Measurements from ENCODE around the gene ZSCAN1.

Gene ZSCAN1

GRCh38 chr19:58042495-58043340 lies 8.9 kb downstream of the ZSCAN1 start:
- DNase-seq, result no peak

DNA sequence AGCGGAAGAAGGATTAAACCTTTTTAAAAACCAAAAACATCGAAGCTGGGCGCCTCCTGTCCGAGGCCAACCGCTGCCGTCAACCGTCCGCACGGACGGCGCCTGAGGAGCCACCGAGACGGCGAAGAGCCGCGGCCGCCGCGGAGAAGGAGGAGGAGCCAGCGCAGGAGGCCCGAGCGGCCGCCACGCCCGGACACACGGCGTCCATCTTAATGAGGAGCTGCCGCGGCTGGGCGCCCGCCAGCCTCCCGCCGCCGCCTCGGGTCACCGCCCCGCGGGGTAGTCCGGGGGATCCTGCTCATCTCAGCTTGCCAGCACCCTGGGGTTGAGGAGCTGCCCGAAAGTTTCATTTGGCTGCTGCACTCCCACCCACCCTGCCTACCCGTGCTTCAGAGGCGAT lies 10.6 kb downstream of the ZSCAN1 start:
- DNase-seq, result no peak

GRCh38 chr19:58044886-58045285 lies 11.1 kb downstream of the ZSCAN1 start:
- no peak for DNase-seq

- DNase-seq, result no peak
Measured at GRCh38 chr19:58045411-58046050, 11.7 kb downstream of the ZSCAN1 start.

- no peak for DNase-seq
Measured at GRCh38 chr19:58046856-58047255, 13.0 kb downstream of the ZSCAN1 start.

GRCh38 chr19:58047672-58048071 lies 13.8 kb downstream of the ZSCAN1 start:
- DNase-seq, result no peak

GRCh38 chr19:58052256-58052655 lies 18.4 kb downstream of the ZSCAN1 start:
- DNase-seq, result no peak

DNA sequence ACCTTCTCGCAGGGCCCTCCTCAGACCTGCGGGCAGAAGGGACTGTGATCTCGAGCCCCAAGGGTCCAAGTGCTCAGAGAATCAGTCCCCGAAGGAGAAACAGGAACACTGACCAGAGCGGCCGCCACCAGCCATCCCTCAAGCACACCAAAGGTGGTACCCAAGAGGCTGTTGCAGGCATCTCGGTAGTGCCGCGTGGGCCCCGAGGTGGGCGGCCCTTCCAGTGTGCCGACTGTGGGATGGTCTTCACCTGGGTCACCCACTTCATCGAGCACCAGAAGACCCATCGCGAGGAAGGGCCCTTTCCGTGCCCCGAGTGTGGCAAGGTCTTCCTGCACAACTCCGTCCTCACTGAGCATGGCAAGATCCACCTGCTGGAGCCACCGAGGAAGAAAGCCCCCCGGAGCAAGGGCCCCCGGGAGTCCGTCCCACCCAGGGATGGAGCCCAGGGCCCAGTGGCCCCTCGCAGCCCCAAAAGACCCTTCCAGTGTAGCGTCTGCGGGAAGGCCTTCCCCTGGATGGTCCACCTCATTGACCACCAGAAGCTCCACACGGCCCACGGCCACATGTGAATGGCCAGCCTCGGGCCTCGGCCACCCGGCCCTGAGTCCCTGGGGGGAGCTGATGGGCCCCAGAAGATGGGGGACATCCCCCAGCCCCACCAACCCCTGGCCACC lies 19.8 kb downstream of the ZSCAN1 start:
- DNase-seq, result no peak

DNA sequence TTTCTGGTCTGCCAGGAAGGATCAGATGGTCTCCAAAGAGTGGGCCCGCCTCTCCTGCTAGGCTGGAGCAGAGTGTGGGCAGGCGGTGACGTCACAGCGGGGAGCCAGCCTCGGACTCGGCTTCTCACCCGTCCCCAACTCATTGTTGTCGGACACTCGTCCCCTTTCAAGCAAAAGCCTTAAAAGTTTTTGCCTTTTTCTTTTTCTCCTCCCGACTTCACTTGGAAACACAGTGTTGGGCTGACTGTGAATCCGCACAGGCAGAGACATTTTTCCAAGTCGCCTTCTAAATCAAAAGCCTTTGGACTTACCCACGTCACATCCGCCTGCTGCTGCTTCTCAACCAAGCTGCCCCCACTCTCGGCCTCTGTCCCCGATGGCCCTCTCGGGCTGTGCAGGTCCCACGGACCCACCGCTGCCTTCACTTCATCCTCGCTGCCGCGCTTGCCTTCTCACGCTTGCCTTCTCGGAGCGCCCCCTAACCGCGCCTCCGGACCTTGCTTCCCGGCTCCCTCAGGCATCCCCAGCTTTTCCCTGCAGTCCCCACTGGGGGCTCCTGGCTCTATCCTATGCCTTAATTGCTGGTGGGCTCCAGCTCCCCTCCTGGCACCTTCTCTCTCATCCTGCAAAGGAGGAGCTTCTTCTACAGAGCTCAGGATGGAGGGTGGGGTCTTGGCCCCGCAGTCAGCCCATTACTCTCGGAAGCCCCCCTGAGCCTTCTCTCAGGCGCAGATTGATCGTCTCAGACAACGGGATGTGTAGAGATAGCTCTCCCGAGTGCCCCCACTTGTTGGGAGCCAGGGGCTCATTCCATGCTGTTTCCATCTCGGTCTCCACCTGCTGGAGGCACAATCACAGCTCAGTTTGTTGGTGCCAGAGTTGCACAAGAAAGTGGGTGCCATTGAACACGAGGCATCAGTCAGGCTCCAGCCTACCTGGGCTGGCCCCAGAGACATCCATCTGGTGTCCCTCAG lies 21.4 kb downstream of the ZSCAN1 start:
- DNase-seq, result no peak

DNA sequence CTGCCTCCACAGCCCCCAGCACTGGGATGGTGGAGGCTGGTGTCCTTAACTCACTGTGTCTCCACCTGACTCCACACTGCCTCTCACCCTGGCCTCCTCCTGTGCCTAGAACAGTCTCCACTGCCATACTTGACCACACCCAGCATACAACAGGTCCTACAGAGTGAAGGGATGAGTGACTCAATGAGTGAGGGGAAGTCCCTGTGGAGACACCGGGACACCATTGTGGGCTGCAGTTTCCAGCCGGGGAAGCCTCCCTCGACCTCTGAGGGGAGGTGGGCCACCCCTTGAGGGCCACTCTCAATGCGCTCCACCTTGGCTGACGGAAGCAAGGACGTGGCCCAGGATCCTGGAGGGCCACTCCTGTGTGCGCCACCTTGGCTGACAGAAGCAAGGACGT lies 22.4 kb downstream of the ZSCAN1 start:
- no peak for DNase-seq

- no peak for DNase-seq
Measured at GRCh38 chr19:58056861-58057260, 23.0 kb downstream of the ZSCAN1 start.

DNA sequence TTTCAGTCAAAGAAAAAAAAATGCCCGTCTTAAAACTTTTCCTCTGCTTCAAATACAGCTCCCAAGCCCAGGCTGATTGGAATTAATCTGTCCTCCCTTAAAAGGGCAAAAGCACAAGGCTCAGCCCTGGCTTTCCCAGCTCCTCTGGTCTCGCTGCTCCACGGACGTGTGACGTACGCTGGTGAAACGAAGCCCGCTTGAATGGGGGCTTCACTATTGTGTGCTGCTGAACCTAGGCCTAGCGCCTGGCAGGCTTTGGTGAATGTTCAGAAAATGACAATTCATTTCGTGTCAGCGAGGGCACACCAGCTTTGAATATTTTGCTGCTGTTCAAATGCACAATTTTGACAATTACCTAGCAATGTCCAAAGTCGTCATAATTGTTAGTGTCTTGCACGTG lies 24.6 kb downstream of the ZSCAN1 start:
- no peak for DNase-seq

GRCh38 chr19:58059003-58059670 lies 25.3 kb downstream of the ZSCAN1 start, which contains the start of gene ZNF135:
Gene ZNF135, plus strand, starts transcription at chr19:58059282. Its CDS starts 721 bp downstream, at chr19:58060003.
- peak; percentile 1 for DNase-seq

DNA sequence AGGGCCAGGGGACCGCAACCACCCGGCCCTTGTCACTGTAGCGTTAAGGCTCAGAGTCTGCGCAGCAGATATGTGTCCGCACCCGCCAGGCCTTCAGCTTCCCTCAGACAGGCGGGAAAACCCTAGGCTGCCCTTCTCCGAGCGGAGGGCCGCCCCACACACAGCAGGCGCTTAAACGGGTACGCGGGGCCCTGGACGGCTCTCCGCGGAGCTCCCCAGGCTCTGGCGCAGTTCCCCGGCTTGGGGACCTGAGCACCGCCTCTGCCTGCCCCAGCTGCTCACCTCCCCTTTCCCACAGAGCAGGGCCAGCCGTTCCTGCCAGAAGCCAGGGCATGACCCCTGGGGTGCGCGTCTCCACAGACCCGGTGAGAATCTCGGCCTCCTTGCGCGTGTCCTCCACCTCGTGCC lies 25.9 kb downstream of the ZSCAN1 start:
- DNase-seq, result no peak

GRCh38 chr19:58060231-58060630 lies 26.4 kb downstream of the ZSCAN1 start:
- no peak for DNase-seq

DNA sequence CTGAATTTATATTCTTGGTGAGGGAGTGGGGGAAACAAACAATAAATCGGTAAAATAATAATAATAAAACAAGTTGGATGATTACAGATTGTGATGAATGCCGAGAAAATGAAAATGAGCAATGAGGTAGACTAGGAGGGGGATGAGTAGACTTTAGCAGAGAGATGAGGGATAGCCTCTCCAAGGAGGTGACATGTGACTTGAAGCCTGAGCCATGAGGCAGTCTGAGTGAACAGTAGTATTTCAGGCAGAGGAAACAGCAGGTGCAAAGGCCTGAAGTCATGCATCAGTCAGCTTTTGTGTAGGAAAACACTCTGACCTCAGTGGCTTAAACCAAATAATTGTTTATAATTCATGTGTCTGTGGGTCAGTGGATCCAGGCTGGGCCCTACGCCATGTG lies 29.9 kb downstream of the ZSCAN1 start:
- no peak for DNase-seq

GRCh38 chr19:58067240-58067912 lies 33.6 kb downstream of the ZSCAN1 start:
- DNase-seq, result no peak

- no peak for DNase-seq
Measured at GRCh38 chr19:58079792-58080191, 46.0 kb downstream of the ZSCAN1 start.

GRCh38 chr19:58083021-58083420 lies 49.2 kb downstream of the ZSCAN1 start:
- no peak for DNase-seq

DNA sequence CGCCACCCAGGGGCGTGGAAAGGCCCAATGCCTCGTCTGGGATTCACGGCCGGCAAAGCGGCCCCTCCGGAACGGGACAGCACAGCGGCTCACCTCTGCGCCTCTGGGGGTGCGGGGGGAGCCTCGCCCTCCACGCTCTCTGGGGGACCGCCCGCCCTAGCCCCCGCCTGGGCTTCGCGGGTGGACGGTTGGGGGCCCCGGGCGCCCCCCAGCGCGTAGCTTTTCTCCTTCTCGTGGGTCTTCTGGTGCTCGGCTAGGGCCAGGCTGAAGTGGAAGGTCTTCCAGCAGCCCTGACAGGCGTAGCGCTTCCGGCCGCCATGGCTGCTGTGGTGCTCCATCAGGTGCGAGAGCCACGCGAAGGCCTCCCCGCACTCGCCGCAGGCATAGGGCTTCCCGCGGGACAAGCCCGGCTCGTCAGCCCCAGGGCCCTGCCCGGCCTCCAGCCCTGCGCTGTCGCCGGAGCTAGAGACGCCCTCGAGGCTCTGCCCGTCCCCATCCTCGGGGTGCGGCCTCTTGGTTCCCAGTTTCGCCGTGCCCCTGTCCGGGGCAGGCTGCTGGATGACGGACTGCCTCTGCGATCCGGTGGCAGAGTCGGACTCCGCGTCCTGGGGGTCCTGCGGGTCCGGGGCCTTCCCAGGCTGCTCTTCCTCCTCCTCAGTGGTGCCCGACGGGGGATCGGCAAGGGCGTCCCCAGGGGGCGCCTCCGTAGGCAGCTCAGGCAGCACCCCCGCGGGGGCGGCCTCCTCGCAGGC lies 50.9 kb downstream of the ZSCAN1 start:
- no peak for DNase-seq
